GM23338 (cell line): Measurements from ENCODE around the gene NBEAL2.
A peak's percentile ranks its signal among the peaks of the same experiment; 100 is the strongest.

Source experiments
- CREB1 ChIP-seq: fragments of 250-450 bp; sonication (Bioruptor Pico); IDR thresholded peaks from 2 replicates; pipeline ENCODE4 v1.5.0; 2020; ENCODE audit warnings: low read depth, mild to moderate bottlenecking, moderate library complexity
- POLR2AphosphoS5 ChIP-seq: IDR thresholded peaks from 2 replicates; pipeline ENCODE4 v1.6.1; 2016; ENCODE audit warnings: antibody characterized with exemption, low read depth
- TF ChIP-seq, protein P1 (sequence below), 2 experiments: fragments of 200-600 bp in 1 of 2; sonication (generic) in 1 of 2; conservative IDR thresholded peaks; 2 replicates each; pipeline versions ENCODE4 v1.5.1 to v1.6.1; 2016 to 2017; ENCODE audit warnings: antibody characterized with exemption in 2 of 2, low read depth in 2 of 2, mild to moderate bottlenecking in 2 of 2, moderate library complexity in 1 of 2

DNA sequence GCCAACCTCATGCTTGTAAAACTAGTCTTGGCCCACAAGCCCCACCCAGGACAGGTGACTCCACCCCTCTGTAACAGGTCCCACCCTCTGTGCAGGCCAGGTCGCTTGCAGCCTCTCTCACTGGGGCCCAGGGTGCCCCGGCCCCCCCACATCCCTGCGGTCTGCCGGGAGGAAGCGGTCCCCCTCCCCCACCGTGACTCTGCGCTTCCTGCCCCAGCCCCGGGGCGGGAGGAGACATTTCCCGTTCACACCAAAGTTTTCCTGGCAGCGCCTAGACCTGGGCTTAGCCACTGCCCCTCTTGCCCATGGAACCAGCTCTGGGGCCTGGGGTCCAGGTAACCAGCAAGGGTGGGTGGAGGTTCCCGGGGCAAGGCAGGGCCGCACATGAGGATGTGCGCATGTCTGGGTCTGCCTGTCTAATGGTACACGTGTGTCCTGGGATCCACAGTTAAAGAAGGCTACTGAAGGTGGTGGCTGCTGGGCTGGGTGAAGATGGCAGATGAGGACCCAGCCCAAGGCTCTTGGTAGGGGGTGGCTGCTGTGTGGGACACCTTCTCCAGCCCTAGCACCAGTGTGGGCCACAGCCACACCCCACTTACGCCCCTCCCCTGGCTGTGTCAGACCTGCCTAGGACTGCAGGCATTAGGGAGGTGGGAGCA is 8.4 kb downstream of the NBEAL2 start:
- TF ChIP-seq POLR2AphosphoS5 (peak; percentile 31; the same call in 1 of the 2 replicates), CREB1 (no peak)
- TF ChIP-seq, protein P1, sequence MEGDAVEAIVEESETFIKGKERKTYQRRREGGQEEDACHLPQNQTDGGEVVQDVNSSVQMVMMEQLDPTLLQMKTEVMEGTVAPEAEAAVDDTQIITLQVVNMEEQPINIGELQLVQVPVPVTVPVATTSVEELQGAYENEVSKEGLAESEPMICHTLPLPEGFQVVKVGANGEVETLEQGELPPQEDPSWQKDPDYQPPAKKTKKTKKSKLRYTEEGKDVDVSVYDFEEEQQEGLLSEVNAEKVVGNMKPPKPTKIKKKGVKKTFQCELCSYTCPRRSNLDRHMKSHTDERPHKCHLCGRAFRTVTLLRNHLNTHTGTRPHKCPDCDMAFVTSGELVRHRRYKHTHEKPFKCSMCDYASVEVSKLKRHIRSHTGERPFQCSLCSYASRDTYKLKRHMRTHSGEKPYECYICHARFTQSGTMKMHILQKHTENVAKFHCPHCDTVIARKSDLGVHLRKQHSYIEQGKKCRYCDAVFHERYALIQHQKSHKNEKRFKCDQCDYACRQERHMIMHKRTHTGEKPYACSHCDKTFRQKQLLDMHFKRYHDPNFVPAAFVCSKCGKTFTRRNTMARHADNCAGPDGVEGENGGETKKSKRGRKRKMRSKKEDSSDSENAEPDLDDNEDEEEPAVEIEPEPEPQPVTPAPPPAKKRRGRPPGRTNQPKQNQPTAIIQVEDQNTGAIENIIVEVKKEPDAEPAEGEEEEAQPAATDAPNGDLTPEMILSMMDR (conservative IDR thresholded peaks at IDR 0.05; ENCODE audit: low read depth in 2 of 2), result no peak
